Naive thymus-derived CD8-positive, alpha-beta T cell (primary cell): ENCODE data around the gene KIF4A. TPM values are rescaled to one million over a fixed set of nuclear protein-coding genes. Genes with fewer than 3 reads are reported as not detected.

Experiments used
- ATAC-seq, 2 donors: fragments of 150-1000 bp; cut with Tn5 transposase in 1 of 2; sonication (Bioruptor Pico), chemical (Tn5 transposase) in 1 of 2; 1 replicate in 1 of 2; 2 replicates in 1 of 2; pipeline ENCODE4 v1.10.0; 2021; ENCODE audit warnings: mild to moderate bottlenecking in 2 of 2, moderate library complexity in 2 of 2
- POLR2A ChIA-PET: fragments of 350-600 bp; sonication (Branson Sonifier 250); formaldehyde crosslinking; loops from one replicate; lab custom pipeline; 2021; ENCODE audit warnings: antibody characterized with exemption; lab: Charles Lee
- DNase-seq, 10 donors: peaks; one replicate each; pipeline versions ENCODE4 v3.0.0 to v3.0.0-alpha.2; 2020 to 2022
- H3K27ac Mint-ChIP-seq, 10 donors: one replicate each; pipeline ENCODE4 v1.8.0; 2020 to 2022; ENCODE audit warnings: mild to moderate bottlenecking in 10 of 10, mixed read lengths in 10 of 10, moderate library complexity in 4 of 10, inconsistent platforms in 1 of 10
- H3K27me3 Mint-ChIP-seq, 5 donors: one replicate each; pipeline ENCODE4 v1.8.0; 2021 to 2022; ENCODE audit warnings: mixed read lengths in 5 of 5
- H3K36me3 Mint-ChIP-seq, 3 donors: one replicate each; pipeline ENCODE4 v1.8.0; 2020 to 2022; ENCODE audit warnings: mixed read lengths in 3 of 3, mild to moderate bottlenecking in 2 of 3, inconsistent platforms in 1 of 3
- H3K4me1 Mint-ChIP-seq, 4 donors: one replicate each; pipeline ENCODE4 v1.8.0; 2021 to 2022; ENCODE audit warnings: mixed read lengths in 4 of 4
- H3K4me3 Mint-ChIP-seq, 10 donors: one replicate each; pipeline ENCODE4 v1.8.0; 2020 to 2022; ENCODE audit warnings: mild to moderate bottlenecking in 10 of 10, mixed read lengths in 10 of 10, moderate library complexity in 6 of 10, inconsistent platforms in 1 of 10
- H3K9me3 Mint-ChIP-seq, 9 donors: one replicate each; pipeline ENCODE4 v1.8.0; 2020 to 2022; ENCODE audit warnings: mixed read lengths in 9 of 9, mild to moderate bottlenecking in 3 of 9, inconsistent platforms in 1 of 9, moderate library complexity in 1 of 9
- polyA plus RNA-seq, 3 donors: library from polyadenylated mRNA; unstranded; fragments of 300-500 nt; fragmentation: Illumina TruSeq; gene quantifications; one replicate each; pipeline ENCODE4 v1.2.3, GENCODE V29; 2021
- total RNA-seq, 8 experiments: library from RNA in 2 of 8; stranded (reverse) in 2 of 8; gene quantifications; one replicate each; pipeline ENCODE4 v1.2.3 and lab custom pipeline; 2021 to 2026

Gene KIF4A
- total and polyA plus RNA-seq, 5 experiments from 2014 or later = 0.08 TPM; not detected in 3

GRCh38 chrX:70453024-70453618, 163.2 kb downstream of the KIF4A start:
- Mint-ChIP-seq H3K36me3 (no peaks in the 10 kb centered on the region), H3K4me3 (peak overlapping the region; percentile 49 to 90 (median 76)), H3K27ac (peak overlapping the region in 9 of 10 donors; percentile 4 to 88 (median 79)), H3K4me1 (peaks cover 16 to 48% (median 38%) of the 10 kb centered on the region in 4 donors), H3K27me3 (no peaks in the 10 kb centered on the region), H3K9me3 (no peaks in the 10 kb centered on the region)
- ATAC-seq = no peak
- no peak for DNase-seq
- POLR2A ChIA-PET = interaction anchor here (1.5 kb wide), 1 partner anchor 19 kb away, joined by 9 read pairs; no protein-coding TSS in a partner anchor

- H3K4me1 Mint-ChIP-seq = peaks cover 16 to 48% (median 38%) of the 10 kb centered on the region in 4 donors
- ATAC-seq (peak; percentile 69 to 74), DNase-seq (peak; percentile 33 to 82 (median 56))
- H3K36me3 Mint-ChIP-seq = peaks cover 0 to under 1% (median 0%) of the 10 kb centered on the region in 3 donors
- peak overlapping the region in 9 of 10 donors; percentile 57 to 92 (median 82) for H3K27ac Mint-ChIP-seq
- no peaks in the 10 kb centered on the region for H3K27me3 Mint-ChIP-seq
- H3K9me3 Mint-ChIP-seq = no peaks in the 10 kb centered on the region
- POLR2A ChIA-PET = interaction anchor here (0.6 to 1.0 kb wide), 2 partner anchors 321 to 663 kb away, joined by 3 to 4 read pairs; partner anchors contain the start of gene MED12
- H3K4me3 Mint-ChIP-seq = peak overlapping the region; percentile 79 to 90 (median 86)
Measured at GRCh38 chrX:70454441-70455365, 164.8 kb downstream of the KIF4A start.

GRCh38 chrX:70455366-70456202, 165.7 kb downstream of the KIF4A start:
- Mint-ChIP-seq H3K4me3 (peak overlapping the region; percentile 79 to 90 (median 86)), H3K9me3 (no peaks in the 10 kb centered on the region), H3K4me1 (peaks cover 16 to 48% (median 38%) of the 10 kb centered on the region in 4 donors), H3K36me3 (peaks cover 0 to 4% (median 3%) of the 10 kb centered on the region in 3 donors), H3K27me3 (no peaks in the 10 kb centered on the region), H3K27ac (peak overlapping the region; percentile 53 to 92 (median 81))
- POLR2A ChIA-PET = interaction anchor here (0.6 kb wide), 1 partner anchor 662 kb away, joined by 4 read pairs; the partner anchor contains the start of gene MED12
- no peak for ATAC-seq
- peak in 1 of 10 donors; percentile 2 for DNase-seq

- H3K9me3 Mint-ChIP-seq = no peaks in the 10 kb centered on the region
- peak overlapping the region in 9 of 10 donors; percentile 33 to 82 (median 79) for H3K27ac Mint-ChIP-seq
- H3K36me3 Mint-ChIP-seq = peaks cover 0 to 8% (median 4%) of the 10 kb centered on the region in 3 donors
- peaks cover 16 to 48% (median 39%) of the 10 kb centered on the region in 4 donors for H3K4me1 Mint-ChIP-seq
- DNase-seq (peak in 1 of 10 donors; percentile 28), ATAC-seq (no peak)
- H3K27me3 Mint-ChIP-seq = no peaks in the 10 kb centered on the region
- POLR2A ChIA-PET = interaction anchor here (0.5 kb wide), 1 partner anchor 52 kb away, joined by 3 read pairs; no protein-coding TSS in a partner anchor
- peak overlapping the region; percentile 79 to 90 (median 86) for H3K4me3 Mint-ChIP-seq
Measured at GRCh38 chrX:70456256-70456655, 166.4 kb downstream of the KIF4A start.

- H3K4me1 Mint-ChIP-seq = peaks cover 6 to 13% (median 12%) of the 10 kb centered on the region in 4 donors
- DNase-seq (no peak), ATAC-seq (no peak)
- H3K27me3 Mint-ChIP-seq = no peaks in the 10 kb centered on the region
- no peak overlapping the region for H3K4me3 Mint-ChIP-seq
- no peaks in the 10 kb centered on the region for H3K9me3 Mint-ChIP-seq
- peaks cover 0 to 10% (median 9%) of the 10 kb centered on the region in 3 donors for H3K36me3 Mint-ChIP-seq
- POLR2A ChIA-PET = no interaction called here
- H3K27ac Mint-ChIP-seq = no peak overlapping the region
Measured at GRCh38 chrX:70461026-70461425, 171.1 kb downstream of the KIF4A start.

GRCh38 chrX:70464051-70464450, 174.1 kb downstream of the KIF4A start:
- Mint-ChIP-seq H3K4me1 (peaks cover 0 to 2% (median under 1%) of the 10 kb centered on the region in 4 donors), H3K27ac (peak overlapping the region in 1 of 10 donors; percentile 40), H3K9me3 (no peaks in the 10 kb centered on the region), H3K36me3 (peaks cover 5 to 15% (median 12%) of the 10 kb centered on the region in 3 donors), H3K27me3 (no peaks in the 10 kb centered on the region), H3K4me3 (peak overlapping the region in 1 of 10 donors; percentile 26)
- DNase-seq (no peak), ATAC-seq (no peak)
- POLR2A ChIA-PET = no interaction called here

GRCh38 chrX:70466968-70467367, 177.1 kb downstream of the KIF4A start:
- peaks cover 5 to 14% (median 11%) of the 10 kb centered on the region in 4 donors for H3K4me1 Mint-ChIP-seq
- no peak overlapping the region for H3K4me3 Mint-ChIP-seq
- H3K9me3 Mint-ChIP-seq = no peaks in the 10 kb centered on the region
- no peak overlapping the region for H3K27ac Mint-ChIP-seq
- H3K27me3 Mint-ChIP-seq = no peaks in the 10 kb centered on the region
- POLR2A ChIA-PET = no interaction called here
- no peak for ATAC-seq
- peaks cover 3 to 11% (median 5%) of the 10 kb centered on the region in 3 donors for H3K36me3 Mint-ChIP-seq
- DNase-seq = no peak

GRCh38 chrX:70468709-70469108, 178.8 kb downstream of the KIF4A start:
- no peak for ATAC-seq
- peaks cover 5 to 17% (median 11%) of the 10 kb centered on the region in 4 donors for H3K4me1 Mint-ChIP-seq
- POLR2A ChIA-PET = no interaction called here

More at GRCh38 chrX:70468709-70469108, 178.8 kb downstream of the KIF4A start:
- no peaks in the 10 kb centered on the region for H3K27me3 Mint-ChIP-seq
- H3K36me3 Mint-ChIP-seq = peaks cover 3 to 9% (median 5%) of the 10 kb centered on the region in 3 donors
- DNase-seq = no peak
- no peaks in the 10 kb centered on the region for H3K9me3 Mint-ChIP-seq
- no peak overlapping the region for H3K4me3 Mint-ChIP-seq
- no peak overlapping the region for H3K27ac Mint-ChIP-seq

Other genes with a start within 250 kb of the KIF4A start
- not detected for gene AWAT2, start 240.2 kb upstream of the KIF4A start, total RNA-seq
- gene AWAT2, start 240.2 kb upstream of the KIF4A start, polyA plus RNA-seq = not detected
- not detected for gene OTUD6A, start 227.6 kb upstream of the KIF4A start, total RNA-seq
- gene OTUD6A, start 227.6 kb upstream of the KIF4A start, polyA plus RNA-seq = not detected
- gene IGBP1, start 156.7 kb upstream of the KIF4A start, total RNA-seq = 10 to 100 TPM; 58.8 to 65.1 TPM
- gene IGBP1, start 156.7 kb upstream of the KIF4A start, polyA plus RNA-seq = 10 to 100 TPM; 57.6 to 64.1 (median 62.1) TPM
- not detected for gene DGAT2L6, start 112.6 kb upstream of the KIF4A start, total RNA-seq
- gene DGAT2L6, start 112.6 kb upstream of the KIF4A start, polyA plus RNA-seq = not detected
- gene AWAT1, start 55.4 kb upstream of the KIF4A start, total RNA-seq = not detected
- not detected for gene AWAT1, start 55.4 kb upstream of the KIF4A start, polyA plus RNA-seq
- under 1 TPM; 0.55 to 0.75 TPM for gene P2RY4, start 29.9 kb upstream of the KIF4A start, total RNA-seq
- not detected for gene P2RY4, start 29.9 kb upstream of the KIF4A start, polyA plus RNA-seq
- gene ARR3, start 21.8 kb upstream of the KIF4A start, total RNA-seq = not detected
- not detected for gene ARR3, start 21.8 kb upstream of the KIF4A start, polyA plus RNA-seq
- gene RAB41, start 7.9 kb upstream of the KIF4A start, total RNA-seq = not detected
- not detected for gene RAB41, start 7.9 kb upstream of the KIF4A start, polyA plus RNA-seq
- 10 to 100 TPM; 13.2 to 14.5 TPM for gene PDZD11, start 177 bp upstream of the KIF4A start, total RNA-seq
- gene PDZD11, start 177 bp upstream of the KIF4A start, polyA plus RNA-seq = 10 to 100 TPM; 27.5 to 36.1 (median 29.2) TPM
- gene GDPD2, start 133.2 kb downstream of the KIF4A start, total RNA-seq = not detected
- not detected for gene GDPD2, start 133.2 kb downstream of the KIF4A start, polyA plus RNA-seq
- 1 to 10 TPM; 5.6 to 6.7 TPM for gene DLG3, start 154.7 kb downstream of the KIF4A start, total RNA-seq
- gene DLG3, start 154.7 kb downstream of the KIF4A start, polyA plus RNA-seq = 1 to 10 TPM; 2.3 to 6.3 (median 3.7) TPM